ENCODE measurements around the gene ZNF862.
"Not testable (repeated sequence)": the region's sequence is repeated elsewhere in the genome, so short reads cannot be mapped to it uniquely, and the experiment has no call there.

ZNF862 gene

DNA sequence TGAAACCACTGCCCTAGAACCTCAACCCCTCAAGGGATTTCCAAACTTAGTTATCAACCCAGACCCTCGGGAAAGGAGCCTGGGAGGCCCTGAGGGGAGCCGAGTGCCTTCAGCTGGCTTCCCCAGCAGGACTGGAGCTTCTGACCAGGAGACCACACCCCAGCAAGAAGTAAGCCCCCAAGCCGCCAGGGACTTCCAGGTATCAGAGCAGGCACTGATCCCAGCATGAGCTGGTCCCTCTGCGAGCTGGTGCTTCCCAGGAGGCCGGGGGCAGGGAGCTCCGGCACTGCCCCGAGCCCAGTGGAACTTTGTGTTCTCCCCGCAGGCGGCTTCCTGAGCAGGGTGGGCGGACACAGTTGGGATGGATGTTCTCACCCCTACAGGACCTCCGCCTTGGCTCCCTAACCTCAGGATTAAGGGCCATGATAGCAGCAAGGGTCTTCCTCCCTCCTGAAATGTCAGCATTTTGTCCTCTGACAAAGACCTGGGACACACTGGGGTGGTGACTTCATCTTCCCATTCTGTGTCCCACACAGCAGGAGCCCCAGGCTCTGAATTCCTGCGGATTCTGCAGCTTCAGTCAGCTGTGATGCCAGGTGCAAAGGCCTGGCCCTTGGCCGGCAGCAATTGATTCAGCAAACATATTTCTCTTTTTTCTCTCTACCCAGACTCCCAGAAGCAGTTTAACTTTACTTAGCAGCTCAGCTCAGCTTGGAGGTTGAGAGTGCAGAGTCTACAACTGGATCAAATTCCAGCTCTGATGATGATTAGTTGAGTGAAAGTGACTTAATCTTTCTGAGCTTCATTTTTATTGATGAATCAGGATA is 47.2 kb downstream of the ZNF862 start:
- Mint-ChIP-seq H3K27ac (no peak overlapping the region), H3K9me3 (no peaks in the 10 kb centered on the region)
- intact Hi-C loops (cut with micrococcal nuclease): no loop called here

DNA sequence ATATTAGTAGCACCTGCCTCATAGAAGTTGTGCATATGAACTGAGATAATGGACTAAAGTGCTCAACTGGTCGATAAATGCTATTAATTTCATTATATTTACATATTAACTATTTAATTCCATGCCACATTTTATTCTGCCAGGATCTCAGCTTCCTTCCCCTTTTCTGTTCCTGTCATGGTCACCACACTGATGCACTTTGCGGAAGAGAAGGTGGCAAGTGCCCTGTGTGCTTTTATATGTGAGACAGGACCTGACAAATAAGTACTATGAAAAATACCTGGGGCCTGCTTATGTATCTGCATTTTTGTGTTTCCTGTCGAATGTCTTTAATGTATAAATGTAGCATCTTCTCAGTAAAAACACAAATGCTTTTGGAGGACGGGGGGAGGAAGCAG is 47.8 kb downstream of the ZNF862 start:
- intact Hi-C loops (cut with micrococcal nuclease): no loop called here
- Mint-ChIP-seq H3K4me1 (ENCODE audit: low read depth) (peaks cover 14% of the 10 kb centered on the region), H3K4me3 (no peak overlapping the region)

More for the DNA sequence above, 47.2 kb downstream of the ZNF862 start:
- H3K4me3 Mint-ChIP-seq: no peak overlapping the region
- H3K36me3 Mint-ChIP-seq (ENCODE audit: low read depth): no peaks in the 10 kb centered on the region
- H3K27me3 Mint-ChIP-seq: peaks cover 2% of the 10 kb centered on the region
- H3K4me1 Mint-ChIP-seq (ENCODE audit: low read depth): peaks cover 14% of the 10 kb centered on the region

DNA sequence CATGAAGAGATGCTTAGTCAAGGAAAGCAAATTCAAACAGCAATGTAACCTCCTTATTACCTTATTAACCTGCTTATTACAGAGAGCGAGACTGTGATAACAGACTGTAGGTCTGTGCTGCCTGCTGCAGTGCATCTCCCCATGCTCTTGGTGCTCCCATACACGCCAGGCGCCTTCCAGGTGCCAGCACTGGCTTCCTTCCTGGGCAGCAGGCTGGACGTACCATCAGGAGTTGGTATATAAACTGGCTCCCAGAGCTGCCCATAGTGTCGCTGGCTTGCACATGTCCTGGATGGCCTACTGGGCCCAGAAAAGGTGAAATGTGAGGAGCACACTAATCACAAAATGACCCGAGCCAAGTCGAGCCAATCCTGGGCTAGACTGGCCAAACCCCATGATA is 49.1 kb downstream of the ZNF862 start:
- H3K4me1 Mint-ChIP-seq (ENCODE audit: low read depth): peaks cover 14% of the 10 kb centered on the region
- no peaks in the 10 kb centered on the region for H3K9me3 Mint-ChIP-seq
- H3K4me3 Mint-ChIP-seq: peak overlapping the region; percentile 41
- intact Hi-C loops (cut with micrococcal nuclease): no loop called here
- no peak overlapping the region for H3K27ac Mint-ChIP-seq
- H3K27me3 Mint-ChIP-seq: peaks cover 2% of the 10 kb centered on the region
- H3K36me3 Mint-ChIP-seq (ENCODE audit: low read depth): no peaks in the 10 kb centered on the region

More for the DNA sequence above, 47.8 kb downstream of the ZNF862 start:
- no peaks in the 10 kb centered on the region for H3K9me3 Mint-ChIP-seq
- no peak overlapping the region for H3K27ac Mint-ChIP-seq
- no peaks in the 10 kb centered on the region for H3K36me3 Mint-ChIP-seq (ENCODE audit: low read depth)
- peaks cover 2% of the 10 kb centered on the region for H3K27me3 Mint-ChIP-seq

DNA sequence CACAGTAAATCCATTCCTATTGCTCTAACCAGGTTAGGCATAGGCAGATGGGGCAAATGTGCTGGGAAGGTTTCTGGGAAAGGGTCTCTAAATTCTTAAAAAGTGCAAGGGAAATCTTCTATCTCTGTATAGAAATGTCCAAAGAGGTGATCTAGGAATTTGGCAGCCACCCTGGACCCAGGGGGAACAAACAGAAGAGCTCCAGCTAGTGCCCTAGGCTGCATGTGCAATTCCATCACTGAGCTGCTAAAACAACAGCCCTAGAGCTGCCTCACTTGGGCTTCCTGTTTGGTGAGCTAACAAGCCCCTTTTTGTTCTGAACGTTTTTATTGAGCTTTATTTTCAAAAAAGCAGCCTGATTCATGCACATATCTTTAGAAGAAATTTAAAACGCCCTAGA is 52.5 kb downstream of the ZNF862 start:
- H3K4me1 Mint-ChIP-seq (ENCODE audit: low read depth); H3K9me3 Mint-ChIP-seq; H3K36me3 Mint-ChIP-seq (ENCODE audit: low read depth); H3K27ac Mint-ChIP-seq; intact Hi-C loops (cut with micrococcal nuclease); H3K27me3 Mint-ChIP-seq; H3K4me3 Mint-ChIP-seq: not testable (repeated sequence)

DNA sequence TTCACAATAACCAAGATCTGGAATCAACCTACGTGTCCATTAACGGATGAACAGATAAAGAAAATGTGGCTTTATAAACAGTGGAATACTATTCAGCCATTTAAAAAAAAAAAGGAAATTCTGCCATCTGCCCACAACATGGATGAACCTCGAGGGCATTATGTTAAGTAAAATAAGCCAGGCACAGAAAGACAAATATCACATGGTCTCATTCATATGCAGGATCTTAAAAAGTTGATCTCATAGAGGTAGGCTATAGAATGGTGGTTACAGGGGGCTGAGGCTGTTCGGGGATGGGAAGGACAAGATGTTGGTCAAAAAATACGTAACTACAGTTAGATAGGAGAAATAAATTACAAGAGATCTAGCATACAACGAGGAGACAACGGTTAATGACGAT is 56.8 kb downstream of the ZNF862 start:
- H3K4me3 Mint-ChIP-seq; H3K9me3 Mint-ChIP-seq; intact Hi-C loops (cut with micrococcal nuclease); H3K4me1 Mint-ChIP-seq (ENCODE audit: low read depth); H3K27me3 Mint-ChIP-seq; H3K36me3 Mint-ChIP-seq (ENCODE audit: low read depth); H3K27ac Mint-ChIP-seq: not testable (repeated sequence)

DNA sequence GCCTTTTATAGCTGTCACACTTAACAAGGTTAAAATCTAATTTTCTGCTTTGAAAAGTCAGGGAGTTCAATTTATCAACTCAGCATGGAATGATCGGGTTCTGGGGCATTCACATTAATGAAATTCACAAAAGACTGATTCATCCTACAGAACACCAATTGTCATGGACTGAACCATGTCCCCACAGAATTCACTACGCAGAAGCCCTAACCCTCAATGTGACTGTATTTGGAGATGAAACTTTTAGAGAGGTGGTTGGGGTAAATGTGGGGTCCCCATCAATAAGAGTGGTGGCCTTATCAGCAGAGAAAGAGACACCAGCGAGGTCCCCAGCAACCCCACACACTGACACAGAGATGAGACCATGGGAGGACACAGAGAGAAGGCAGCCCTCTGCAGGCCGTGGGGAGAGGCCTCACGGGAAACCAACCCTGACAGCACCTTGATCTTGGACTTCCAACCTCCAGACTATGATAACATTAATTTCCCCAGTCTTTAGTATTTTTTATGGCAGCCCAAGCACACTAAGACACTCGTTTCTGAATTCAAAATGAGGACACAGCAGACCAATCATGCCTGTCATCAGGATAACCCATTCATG is 69.7 kb downstream of the ZNF862 start:
- intact Hi-C loops (cut with micrococcal nuclease); H3K4me3 Mint-ChIP-seq; H3K27me3 Mint-ChIP-seq; H3K27ac Mint-ChIP-seq; H3K9me3 Mint-ChIP-seq; H3K4me1 Mint-ChIP-seq (ENCODE audit: low read depth); H3K36me3 Mint-ChIP-seq (ENCODE audit: low read depth): not testable (repeated sequence)

DNA sequence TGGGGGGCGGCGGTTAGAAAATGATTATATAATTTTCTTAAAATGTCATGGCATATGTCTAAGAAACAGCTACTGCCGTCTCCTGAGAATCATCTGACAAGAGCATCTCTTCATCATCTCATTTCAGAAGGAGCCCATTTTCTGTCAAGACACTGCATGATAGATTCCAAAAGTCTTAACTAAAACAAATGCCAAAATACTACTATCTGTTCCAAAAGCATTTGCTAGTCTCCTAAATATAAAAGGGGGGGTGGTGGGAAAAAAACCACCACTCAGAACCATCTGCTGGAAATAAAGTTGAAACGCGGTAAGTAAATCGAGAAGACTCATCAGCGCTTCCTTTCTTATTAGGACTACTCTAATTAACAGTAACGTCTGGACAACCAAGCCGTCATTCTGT is 72.0 kb downstream of the ZNF862 start:
- H3K27ac Mint-ChIP-seq; H3K4me1 Mint-ChIP-seq (ENCODE audit: low read depth); H3K27me3 Mint-ChIP-seq; intact Hi-C loops (cut with micrococcal nuclease); H3K9me3 Mint-ChIP-seq; H3K36me3 Mint-ChIP-seq (ENCODE audit: low read depth); H3K4me3 Mint-ChIP-seq: not testable (repeated sequence)

DNA sequence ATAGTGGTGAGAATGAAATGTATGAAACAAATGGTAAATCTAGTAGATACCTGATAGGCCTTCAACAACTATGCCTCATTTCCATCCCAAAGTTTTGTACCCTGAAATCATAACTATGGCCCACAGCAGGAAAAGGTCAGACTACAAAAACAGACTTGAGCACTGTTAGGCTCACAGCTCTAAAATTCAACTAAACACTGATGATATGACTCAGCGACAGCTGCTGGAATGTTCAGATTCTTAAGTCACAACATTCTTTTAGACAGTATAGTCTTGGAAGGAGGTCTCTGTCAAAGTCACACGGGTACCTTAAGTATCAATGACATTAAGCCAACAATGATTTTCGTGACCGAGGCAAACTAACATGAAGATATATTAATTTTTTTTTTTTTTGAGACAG is 74.0 kb downstream of the ZNF862 start:
- H3K4me1 Mint-ChIP-seq (ENCODE audit: low read depth); H3K27ac Mint-ChIP-seq; H3K36me3 Mint-ChIP-seq (ENCODE audit: low read depth); H3K9me3 Mint-ChIP-seq; intact Hi-C loops (cut with micrococcal nuclease); H3K4me3 Mint-ChIP-seq; H3K27me3 Mint-ChIP-seq: not testable (repeated sequence)

Measured in dendritic cell treated with granulocyte-macrophage colony-stimulating factor and Interleukin-4, amounts not matched to agents 40 ng/mL and 50 ng/mL, for 4 days (primary cell).